Neural crest cell (in vitro differentiated cells): ENCODE data around the gene ADAM23. TPM values are rescaled to one million over a fixed set of nuclear protein-coding genes. Genes with fewer than 3 reads are reported as not detected.

Experiments used
- DNase-seq: peaks from one replicate; pipeline ENCODE4 v3.0.0; 2021; ENCODE audit warnings: low read depth, mixed read lengths, low spot score
- H3K27ac Mint-ChIP-seq: one replicate; pipeline ENCODE4 v1.8.0; 2021; ENCODE audit warnings: mild to moderate bottlenecking, mixed read lengths; ENCODE audit not compliant: unreplicated experiment
- H3K27me3 Mint-ChIP-seq: 2 replicates; pipeline ENCODE4 v1.8.0; 2021; ENCODE audit warnings: low read depth, mild to moderate bottlenecking, mixed read lengths
- H3K36me3 Mint-ChIP-seq: 2 replicates; pipeline ENCODE4 v1.8.0; 2021; ENCODE audit warnings: low read depth, mild to moderate bottlenecking, mixed read lengths
- H3K4me1 Mint-ChIP-seq: 2 replicates; pipeline ENCODE4 v1.8.0; 2021; ENCODE audit warnings: mixed read lengths
- H3K4me3 Mint-ChIP-seq: one replicate; pipeline ENCODE4 v1.8.0; 2021; ENCODE audit warnings: mild to moderate bottlenecking, mixed read lengths
- H3K9me3 Mint-ChIP-seq: 2 replicates; pipeline ENCODE4 v1.8.0; 2021; ENCODE audit warnings: mixed read lengths
- CTCF ChIP-seq: fragments of 200-600 bp; sonication (generic); conservative IDR thresholded peaks from 2 replicates; pipeline ENCODE4 v1.5.0; 2021; ENCODE audit warnings: antibody characterized with exemption, mild to moderate bottlenecking
- total RNA-seq: library from RNA; stranded (reverse); gene quantifications from 2 replicates; pipeline ENCODE4 v1.2.1, GENCODE V29; 2021

The ADAM23 gene
- total RNA-seq, 1 donor from 2014 or later, result 31.2 TPM

- no peaks in the 10 kb centered on the region for H3K4me1 Mint-ChIP-seq
- no peak for TF ChIP-seq CTCF
- no peak overlapping the region for H3K4me3 Mint-ChIP-seq
Measured at GRCh38 chr2:206597717-206598218, 154.4 kb downstream of the ADAM23 start.

GRCh38 chr2:206603243-206603642, 159.9 kb downstream of the ADAM23 start:
- no peak overlapping the region for H3K4me3 Mint-ChIP-seq
- H3K27ac Mint-ChIP-seq, result no peak overlapping the region
- H3K4me1 Mint-ChIP-seq, result peaks cover 9% of the 10 kb centered on the region
- no peaks in the 10 kb centered on the region for H3K9me3 Mint-ChIP-seq
- TF ChIP-seq CTCF, result no peak
- no peaks in the 10 kb centered on the region for H3K27me3 Mint-ChIP-seq
- H3K36me3 Mint-ChIP-seq, result no peaks in the 10 kb centered on the region
- no peak for DNase-seq

More at GRCh38 chr2:206597717-206598218, 154.4 kb downstream of the ADAM23 start:
- H3K27ac Mint-ChIP-seq, result no peak overlapping the region
- H3K9me3 Mint-ChIP-seq, result no peaks in the 10 kb centered on the region
- no peaks in the 10 kb centered on the region for H3K27me3 Mint-ChIP-seq
- no peak for DNase-seq
- peaks cover 8% of the 10 kb centered on the region for H3K36me3 Mint-ChIP-seq

- no peak for DNase-seq
- H3K9me3 Mint-ChIP-seq, result no peaks in the 10 kb centered on the region
- H3K27me3 Mint-ChIP-seq, result no peaks in the 10 kb centered on the region
- no peak for TF ChIP-seq CTCF
- H3K36me3 Mint-ChIP-seq, result peaks cover 3% of the 10 kb centered on the region
- H3K4me1 Mint-ChIP-seq, result no peaks in the 10 kb centered on the region
- no peak overlapping the region for H3K27ac Mint-ChIP-seq
- no peak overlapping the region for H3K4me3 Mint-ChIP-seq
Measured at GRCh38 chr2:206610451-206610850, 167.1 kb downstream of the ADAM23 start.

- no peak for TF ChIP-seq CTCF
- DNase-seq, result no peak
- H3K4me1 Mint-ChIP-seq, result no peaks in the 10 kb centered on the region
- no peak overlapping the region for H3K27ac Mint-ChIP-seq
- H3K36me3 Mint-ChIP-seq, result peaks cover 3% of the 10 kb centered on the region
- no peaks in the 10 kb centered on the region for H3K9me3 Mint-ChIP-seq
- no peaks in the 10 kb centered on the region for H3K27me3 Mint-ChIP-seq
- no peak overlapping the region for H3K4me3 Mint-ChIP-seq
Measured at GRCh38 chr2:206611191-206611590, 167.9 kb downstream of the ADAM23 start.

- Mint-ChIP-seq H3K27me3 (no peaks in the 10 kb centered on the region), H3K36me3 (peaks cover 3% of the 10 kb centered on the region), H3K27ac (no peak overlapping the region), H3K4me1 (no peaks in the 10 kb centered on the region), H3K4me3 (no peak overlapping the region), H3K9me3 (no peaks in the 10 kb centered on the region)
- TF ChIP-seq CTCF, result no peak
- DNase-seq, result no peak
Measured at GRCh38 chr2:206611736-206612135, 168.4 kb downstream of the ADAM23 start.
